Measurements from ENCODE around the gene ME3. TPM values are rescaled to one million over a fixed set of nuclear protein-coding genes. Genes with fewer than 3 reads are reported as not detected.

The ME3 gene
- total RNA-seq, 1 experiment from 2014 or later = 0.30 TPM

- RAD21 ChIA-PET (ENCODE audit: low non-redundant PET in 1 of 2, low total read pairs in 2 of 2, uncharacterized antibody in 2 of 2, unreplicated experiment in 2 of 2) = no interaction called here
- CTCF ChIA-PET = no interaction called here
Measured at GRCh38 chr11:86446163-86446923, 226.1 kb downstream of the ME3 start.

More at GRCh38 chr11:86446163-86446923, 226.1 kb downstream of the ME3 start:
- H3K9me2 ChIP-seq (ENCODE audit: insufficient read depth) = no peaks in the 10 kb centered on the region
- H3K27me3 ChIP-seq (ENCODE audit: insufficient read depth, low read length) = no peaks in the 10 kb centered on the region
- ATAC-seq (no peak), DNase-seq (ENCODE audit: low read depth, low spot score) (no peak)
- no peaks in the 10 kb centered on the region for H3K9me3 ChIP-seq (ENCODE audit: control insufficient read depth in 1 of 2, insufficient read depth in 1 of 2, low read depth in 1 of 2, low read length in 2 of 2)
- no peak overlapping the region for H3K9ac ChIP-seq (ENCODE audit: low read length)
- H3K4me1 ChIP-seq (ENCODE audit: control insufficient read depth in 1 of 2, insufficient read depth in 2 of 2, low read length in 2 of 2) = peaks cover 9 to 12% of the 10 kb centered on the region in 2 experiments
- no peaks in the 10 kb centered on the region for H3K36me3 ChIP-seq (ENCODE audit: control insufficient read depth in 1 of 2, insufficient read depth in 2 of 2, low read length in 2 of 2)
- H2AFZ ChIP-seq (ENCODE audit: low read depth, low read length, poor library complexity, severe bottlenecking) = no peak overlapping the region
- POLR2A ChIA-PET = no interaction called here
- H3K27ac ChIP-seq (ENCODE audit: low read depth, low read length) = no peak overlapping the region
- H3K4me3 ChIP-seq (replicated peaks in 1 of 2; ENCODE audit: low read depth in 1 of 2, low read length in 2 of 2) = no peak overlapping the region
- no peak for TF ChIP-seq POLR2A (IDR thresholded peaks at IDR 0.05; ENCODE audit: borderline replicate concordance, extremely low read depth, insufficient read depth, insufficient read length)
- no peak for TF ChIP-seq RAD21 (IDR thresholded peaks at IDR 0.05; ENCODE audit: low read depth)
- no peak for TF ChIP-seq REST (IDR thresholded peaks at IDR 0.05; ENCODE audit: low read depth)
- TF ChIP-seq YY1 (IDR thresholded peaks at IDR 0.05; ENCODE audit: extremely low read depth, insufficient replicate concordance, low read depth, low read length) = no peak
- no peak for TF ChIP-seq CTCF (IDR thresholded peaks at IDR 0.05 in 2 of 3, conservative IDR thresholded peaks at IDR 0.05 in 1 of 3; ENCODE audit: borderline replicate concordance in 1 of 3, insufficient read depth in 1 of 3, low read depth in 2 of 3, low read length in 2 of 3)
- no peak for TF ChIP-seq SIN3A (IDR thresholded peaks at IDR 0.05; ENCODE audit: low read depth)
- TF ChIP-seq CBX3 (IDR thresholded peaks at IDR 0.05; ENCODE audit: low read depth) = no peak
- no peak for TF ChIP-seq ZFX (IDR thresholded peaks at IDR 0.05)
- no peak for TF ChIP-seq TCF7L2 (IDR thresholded peaks at IDR 0.05; ENCODE audit: borderline replicate concordance, extremely low read depth, insufficient read depth, insufficient read length)
- no peak for TF ChIP-seq FOSL1 (IDR thresholded peaks at IDR 0.05; ENCODE audit: low read depth)
- no peak for TF ChIP-seq ZNF274 (IDR thresholded peaks at IDR 0.05; ENCODE audit: low read depth, low read length)
- no peak for TF ChIP-seq POLR2AphosphoS5 (IDR thresholded peaks at IDR 0.05; ENCODE audit: low read depth, low read length)
- no peak for TF ChIP-seq JUND (IDR thresholded peaks at IDR 0.05)
- TF ChIP-seq ELF1 (IDR thresholded peaks at IDR 0.05; ENCODE audit: borderline replicate concordance, low read depth) = no peak
- no peak for TF ChIP-seq EZH2phosphoT487 (IDR thresholded peaks at IDR 0.05; ENCODE audit: borderline replicate concordance)
- TF ChIP-seq EZH2 (IDR thresholded peaks at IDR 0.05) = no peak
- TF ChIP-seq MAX (IDR thresholded peaks at IDR 0.05) = no peak
- TF ChIP-seq SP1 (IDR thresholded peaks at IDR 0.05; ENCODE audit: low read depth) = no peak
- TF ChIP-seq SRF (IDR thresholded peaks at IDR 0.05; ENCODE audit: low read depth) = no peak
- intact Hi-C loops (cut with micrococcal nuclease) = no loop called here
- H3K79me2 ChIP-seq (ENCODE audit: insufficient read depth, low read length) = no peaks in the 10 kb centered on the region
- no peaks in the 10 kb centered on the region for H4K20me1 ChIP-seq (ENCODE audit: insufficient read depth)
- H3K4me2 ChIP-seq (ENCODE audit: low read length) = no peak overlapping the region
- no TSS peak for BruUV-seq (replicated peaks)

Data from HCT116 (cell line).